SU-DHL-6 (cell line): ENCODE data around the gene TMCO1.
"Not testable (repeated sequence)": the region's sequence is repeated elsewhere in the genome, so short reads cannot be mapped to it uniquely, and the experiment has no call there.

Source experiments
- EZH2phosphoT487 ChIP-seq: fragments of 200-600 bp; sonication (generic), shearing (Covaris generic); conservative IDR thresholded peaks from 2 replicates; pipeline ENCODE4 v1.6.1; 2018; ENCODE audit warnings: mild to moderate bottlenecking, antibody characterized with exemption, low read length, moderate library complexity, mixed read lengths
- TF ChIP-seq, protein P1 (sequence below): fragments of 200-600 bp; sonication (generic); IDR thresholded peaks from one replicate; pipeline ENCODE4 v1.5.1; 2017; ENCODE audit warnings: antibody characterized with exemption, mild to moderate bottlenecking, low read length, moderate library complexity; ENCODE audit not compliant: insufficient read depth, poor library complexity, severe bottlenecking

- TF ChIP-seq, protein P1, sequence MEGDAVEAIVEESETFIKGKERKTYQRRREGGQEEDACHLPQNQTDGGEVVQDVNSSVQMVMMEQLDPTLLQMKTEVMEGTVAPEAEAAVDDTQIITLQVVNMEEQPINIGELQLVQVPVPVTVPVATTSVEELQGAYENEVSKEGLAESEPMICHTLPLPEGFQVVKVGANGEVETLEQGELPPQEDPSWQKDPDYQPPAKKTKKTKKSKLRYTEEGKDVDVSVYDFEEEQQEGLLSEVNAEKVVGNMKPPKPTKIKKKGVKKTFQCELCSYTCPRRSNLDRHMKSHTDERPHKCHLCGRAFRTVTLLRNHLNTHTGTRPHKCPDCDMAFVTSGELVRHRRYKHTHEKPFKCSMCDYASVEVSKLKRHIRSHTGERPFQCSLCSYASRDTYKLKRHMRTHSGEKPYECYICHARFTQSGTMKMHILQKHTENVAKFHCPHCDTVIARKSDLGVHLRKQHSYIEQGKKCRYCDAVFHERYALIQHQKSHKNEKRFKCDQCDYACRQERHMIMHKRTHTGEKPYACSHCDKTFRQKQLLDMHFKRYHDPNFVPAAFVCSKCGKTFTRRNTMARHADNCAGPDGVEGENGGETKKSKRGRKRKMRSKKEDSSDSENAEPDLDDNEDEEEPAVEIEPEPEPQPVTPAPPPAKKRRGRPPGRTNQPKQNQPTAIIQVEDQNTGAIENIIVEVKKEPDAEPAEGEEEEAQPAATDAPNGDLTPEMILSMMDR = not testable (repeated sequence)
- TF ChIP-seq EZH2phosphoT487 = not testable (repeated sequence)
These were observed 35.8 kb upstream of the TMCO1 start for GRCh38 chr1:165804513-165804912.
